NK-92 (cell line): Measurements from ENCODE around the gene TLL2.

ENCODE experiments used
- DNase-seq: peaks from one replicate; lab custom pipeline; 2025; ENCODE audit not compliant: unreplicated experiment; lab: John Stamatoyannopoulos, UW

The TLL2 gene

DNA sequence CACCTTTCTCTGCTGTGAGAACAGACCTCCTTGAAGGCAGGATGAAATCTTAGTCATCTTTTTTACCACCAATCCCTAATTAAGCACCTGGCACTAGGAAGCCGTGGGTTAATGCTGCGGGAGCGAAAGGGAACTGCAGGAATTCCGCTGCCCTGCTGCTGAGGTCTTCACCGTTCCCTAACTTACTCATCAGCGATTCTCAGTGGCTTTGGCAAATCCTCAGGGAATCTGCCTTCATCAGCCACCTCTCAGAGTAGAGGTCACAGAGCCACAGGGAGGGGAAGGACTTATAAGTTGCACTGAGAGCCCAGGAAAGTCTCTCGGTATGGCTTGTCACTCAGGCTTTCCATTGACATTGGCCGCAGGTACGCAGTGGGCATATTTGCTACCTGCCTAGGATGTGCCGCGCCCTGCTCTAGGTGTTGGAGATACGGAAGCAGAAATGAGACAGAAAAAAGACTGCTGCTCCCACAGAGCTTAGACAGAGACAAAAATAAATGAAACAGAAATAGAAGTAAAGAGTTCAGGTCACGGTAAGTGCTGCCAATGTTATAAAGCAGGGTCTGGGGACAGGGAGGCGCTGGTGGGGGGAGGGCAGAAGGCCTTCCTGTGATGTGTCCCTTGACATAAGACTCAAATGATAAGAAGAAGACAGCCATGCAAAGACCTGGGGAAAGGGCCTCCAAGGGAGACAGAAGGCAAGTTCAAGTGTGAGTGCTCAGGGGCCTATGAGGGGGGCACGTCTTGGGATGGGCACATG lies 82.3 kb downstream of the TLL2 start:
- DNase-seq, result no peak

DNA sequence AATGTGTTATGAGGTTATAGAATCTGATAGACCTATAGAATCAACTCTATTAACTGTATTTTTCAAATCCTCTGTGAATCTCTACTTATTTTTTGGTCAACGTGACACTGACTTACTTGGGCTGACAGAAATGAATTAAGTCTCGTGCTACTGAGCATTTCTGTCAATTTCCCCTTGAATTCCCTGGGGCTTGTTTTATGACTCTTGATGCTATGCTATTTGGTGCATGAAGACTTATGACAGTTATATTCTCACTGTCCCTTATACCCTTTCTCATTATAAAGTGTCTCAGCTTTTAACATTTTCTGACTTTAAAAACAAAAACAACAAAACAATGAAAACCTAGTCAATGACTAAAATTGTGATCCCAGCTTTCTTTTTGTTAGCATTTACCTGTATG lies 86.4 kb downstream of the TLL2 start:
- no peak for DNase-seq

DNA sequence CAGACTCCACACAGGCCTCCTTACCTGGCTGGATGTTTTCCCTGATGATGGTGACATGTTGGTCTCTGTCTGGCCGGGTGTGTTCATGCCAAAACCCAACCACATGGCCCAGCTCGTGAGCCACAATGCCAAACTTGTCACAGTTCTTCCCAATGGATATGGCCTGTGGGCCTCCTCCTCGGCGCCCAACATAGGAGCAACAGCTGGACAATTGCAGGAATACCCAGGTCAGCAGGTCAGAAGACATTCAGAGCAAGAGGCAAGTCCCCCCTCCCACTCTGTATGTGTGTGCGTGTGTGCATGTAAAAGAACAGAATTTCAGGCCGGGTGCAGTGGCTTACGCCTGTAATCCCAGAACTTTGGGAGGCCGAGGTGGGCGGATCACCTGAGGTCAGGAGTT lies 91.2 kb downstream of the TLL2 start:
- no peak for DNase-seq

DNA sequence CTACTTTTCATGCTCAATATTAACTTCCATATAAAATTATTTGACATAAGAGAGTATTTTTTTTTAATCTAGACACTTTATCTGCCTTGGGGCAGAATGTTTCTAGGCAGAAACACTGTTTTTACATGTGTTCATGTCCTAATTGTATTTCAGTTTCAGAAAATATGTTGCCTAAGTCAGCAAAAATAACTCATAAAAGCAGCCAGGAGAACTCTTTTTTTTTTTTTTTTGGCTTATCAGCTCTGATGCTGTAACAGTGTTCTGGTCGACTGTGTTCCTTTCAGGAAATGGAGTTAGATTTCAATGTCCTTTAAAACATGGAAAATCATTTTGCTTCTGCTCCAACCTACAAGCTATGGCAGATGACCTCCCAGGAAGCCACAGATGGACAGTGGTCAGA lies 91.7 kb downstream of the TLL2 start:
- DNase-seq, result no peak

- DNase-seq, result no peak
These were observed 93.3 kb downstream of the TLL2 start for GRCh38 chr10:96420228-96421009.

GRCh38 chr10:96419351-96419750 lies 94.4 kb downstream of the TLL2 start:
- DNase-seq, result no peak

GRCh38 chr10:96418582-96418981 lies 95.1 kb downstream of the TLL2 start:
- no peak for DNase-seq

GRCh38 chr10:96417441-96417840 lies 96.3 kb downstream of the TLL2 start:
- no peak for DNase-seq

- no peak for DNase-seq
These were observed 97.1 kb downstream of the TLL2 start for GRCh38 chr10:96416643-96417042.

DNA sequence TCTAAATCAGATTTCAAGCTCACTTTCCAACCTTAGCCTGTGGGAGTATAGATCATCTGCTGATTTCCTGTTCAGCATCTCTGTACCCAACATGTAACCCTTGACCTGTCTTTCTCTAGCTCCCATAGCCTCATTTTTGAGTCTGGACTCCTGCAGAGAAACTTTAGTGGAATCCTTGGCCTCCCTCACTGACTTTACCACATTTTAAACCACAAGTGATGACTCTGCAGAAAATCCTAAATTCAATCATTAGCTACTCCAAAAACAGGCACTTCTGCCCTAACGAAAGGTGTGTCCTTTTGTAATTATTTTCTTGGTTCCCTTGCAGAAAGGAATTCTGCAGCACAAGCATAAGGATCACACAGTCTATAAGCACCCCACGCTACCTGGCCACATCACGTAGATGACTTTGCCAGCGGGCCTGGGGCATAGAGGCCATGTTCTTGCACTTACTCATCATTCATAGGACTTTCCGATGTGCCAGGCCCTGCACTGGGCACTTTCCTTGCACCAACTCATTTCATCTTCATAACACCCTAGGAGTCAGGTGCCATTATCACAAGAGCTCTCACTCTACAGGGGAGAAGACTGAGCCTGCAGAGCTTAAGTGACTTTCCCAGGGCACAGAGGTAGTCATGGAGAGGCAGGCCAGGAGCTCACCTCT lies 97.7 kb downstream of the TLL2 start:
- DNase-seq, result no peak

DNA sequence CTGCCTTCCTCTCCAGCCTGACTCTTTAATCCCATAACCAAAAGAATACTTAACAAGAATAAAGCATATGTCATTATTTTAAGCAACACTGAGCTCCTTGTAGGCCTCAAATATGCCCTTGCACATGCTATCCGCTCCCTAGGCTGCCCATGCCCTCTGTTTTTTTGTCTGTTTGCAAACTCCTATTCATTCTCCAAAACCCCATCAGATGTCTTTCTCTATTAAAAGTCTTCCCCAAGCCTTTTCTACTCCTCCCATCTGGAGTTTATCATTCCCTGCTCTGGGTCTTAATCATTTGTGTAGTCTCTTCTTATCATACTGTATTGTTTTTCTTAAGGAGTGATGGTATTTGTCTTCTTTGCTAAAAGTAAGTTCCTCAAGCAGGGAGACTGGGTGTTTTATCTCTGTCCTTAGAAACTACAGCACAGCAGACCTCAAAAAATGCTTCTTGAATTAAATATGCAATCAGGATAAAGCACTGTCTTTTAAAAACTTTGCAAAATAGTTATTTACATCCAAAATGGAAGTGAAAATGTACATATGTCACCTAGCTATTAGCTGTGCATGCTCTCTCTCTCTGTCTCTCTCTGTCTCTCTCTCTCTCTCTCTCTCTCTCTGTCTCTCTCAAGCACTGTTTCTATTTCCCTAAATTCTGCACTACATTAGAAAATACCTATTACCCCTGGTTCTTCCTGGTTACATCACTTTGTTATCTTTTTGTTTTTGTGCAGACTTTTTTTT lies 98.4 kb downstream of the TLL2 start:
- no peak for DNase-seq

- no peak for DNase-seq
These were observed 99.4 kb downstream of the TLL2 start for GRCh38 chr10:96414303-96414702.

- no peak for DNase-seq
These were observed 100.5 kb downstream of the TLL2 start for GRCh38 chr10:96413151-96413787.

GRCh38 chr10:96411716-96412320 lies 101.9 kb downstream of the TLL2 start:
- no peak for DNase-seq

DNA sequence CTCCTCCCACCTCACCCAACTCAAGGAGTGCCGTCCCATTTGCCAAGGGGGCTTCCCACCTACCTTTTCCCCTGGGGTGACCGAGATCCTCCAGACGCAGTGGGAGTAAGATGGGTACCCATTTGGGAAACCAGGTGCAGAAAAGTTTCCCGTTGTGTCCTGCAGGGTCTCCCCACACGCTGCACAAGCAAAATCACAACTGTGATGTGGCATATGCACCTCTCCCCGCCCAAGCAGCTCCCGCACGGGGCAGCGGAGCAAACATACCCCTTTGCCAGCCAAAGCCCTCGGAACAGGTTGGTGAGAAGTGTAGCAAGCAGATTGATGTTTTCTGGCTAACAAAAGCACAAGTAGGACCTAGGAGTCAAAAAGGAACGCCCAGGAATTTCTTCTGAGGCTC lies 103.4 kb downstream of the TLL2 start:
- no peak for DNase-seq

GRCh38 chr10:96408201-96408600 lies 105.5 kb downstream of the TLL2 start:
- DNase-seq, result no peak

GRCh38 chr10:96407560-96408069 lies 106.1 kb downstream of the TLL2 start:
- no peak for DNase-seq

DNA sequence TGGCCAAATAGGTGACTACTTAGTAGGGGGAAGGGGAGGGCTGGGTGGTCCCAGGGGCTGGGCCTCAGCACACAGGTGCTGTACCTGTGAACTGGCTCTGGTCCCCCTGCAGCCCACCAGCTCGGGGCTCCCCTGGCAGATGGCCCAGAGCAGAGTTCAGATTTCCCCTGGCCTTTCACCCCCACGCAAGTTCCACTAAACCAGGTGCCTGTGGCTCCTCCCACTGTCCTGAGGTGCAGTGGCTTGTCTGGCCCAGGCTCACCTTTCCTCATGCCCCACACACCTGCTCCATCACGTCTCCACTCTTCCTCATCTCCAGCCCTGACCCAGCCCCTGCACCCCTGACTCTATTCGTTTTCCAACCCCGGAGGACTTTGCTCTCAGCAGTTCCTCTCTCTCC lies 107.6 kb downstream of the TLL2 start:
- DNase-seq, result no peak

DNA sequence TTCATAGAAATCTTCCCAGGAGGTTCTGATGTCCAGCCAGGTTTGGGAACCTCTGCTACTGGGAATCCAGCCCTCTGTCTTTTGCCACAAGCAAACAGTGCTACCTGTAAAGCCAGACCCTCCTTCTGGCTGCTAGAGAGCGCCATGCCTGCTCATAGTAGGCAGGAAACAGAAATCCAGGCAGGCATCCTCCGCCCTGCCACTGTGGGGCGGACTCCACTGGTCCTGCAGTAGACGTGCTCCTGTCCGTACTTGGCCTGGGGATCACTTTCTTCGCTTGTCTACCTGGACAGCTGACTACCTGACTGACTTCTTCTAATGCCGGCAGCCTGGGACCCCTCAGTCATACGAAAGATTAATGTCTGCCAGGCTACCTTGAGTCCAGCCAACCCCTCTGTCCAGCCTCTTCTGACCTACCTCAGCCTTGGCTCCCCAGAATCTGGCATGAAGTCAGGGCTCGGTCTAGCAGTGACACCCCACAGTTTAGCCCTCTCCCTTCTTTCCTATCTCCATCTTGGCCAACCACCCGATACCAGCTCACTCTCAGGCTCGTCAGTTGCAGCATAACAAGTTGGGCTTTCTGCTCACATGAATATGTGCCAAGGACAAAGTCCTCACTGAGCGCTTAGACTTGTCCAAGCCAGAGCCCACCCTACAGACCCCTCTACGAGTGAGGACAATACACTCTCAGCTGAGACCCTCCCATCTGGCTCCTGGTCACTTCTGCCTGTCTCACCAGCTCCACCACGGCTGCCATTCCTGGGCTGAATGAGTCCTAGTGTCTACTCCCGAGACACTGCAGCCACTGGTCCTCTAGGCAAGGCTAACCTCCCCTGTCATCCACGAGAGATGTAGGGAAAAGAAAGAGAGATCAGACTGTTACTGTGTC lies 111.1 kb downstream of the TLL2 start:
- DNase-seq, result no peak
